HCT116 (cell line): ENCODE measurements around the gene CORO2A.

Source experiments
- ATF3 ChIP-seq: IDR thresholded peaks from 2 replicates; pipeline ENCODE4 v1.6.1; 2012
- CTCF ChIP-seq, 3 experiments: fragments of 200-600 bp in 1 of 3; sonication (generic) in 1 of 3; IDR thresholded peaks in 2 of 3; conservative IDR thresholded peaks in 1 of 3; 2 replicates each; pipeline ENCODE4 v1.5.1; 2012 to 2017; ENCODE audit warnings: low read depth in 2 of 3, low read length in 2 of 3, antibody characterized with exemption in 1 of 3, borderline replicate concordance in 1 of 3, control low read depth in 1 of 3, mild to moderate bottlenecking in 1 of 3, mixed read lengths in 1 of 3, mixed run types in 1 of 3, moderate library complexity in 1 of 3; ENCODE audit not compliant: insufficient read depth in 1 of 3
- EGR1 ChIP-seq: IDR thresholded peaks from 2 replicates; pipeline ENCODE4 v1.6.1; 2012; ENCODE audit warnings: low read depth
- EZH2 ChIP-seq: fragments of 200-600 bp; sonication (generic); IDR thresholded peaks from 2 replicates; pipeline ENCODE4 v1.6.1; 2017; ENCODE audit warnings: antibody characterized with exemption, mixed run types
- EZH2phosphoT487 ChIP-seq: fragments of 200-600 bp; IDR thresholded peaks from 2 replicates; pipeline ENCODE4 v1.6.1; 2018; ENCODE audit warnings: antibody characterized with exemption, borderline replicate concordance
- FOSL1 ChIP-seq: IDR thresholded peaks from 2 replicates; pipeline ENCODE4 v1.6.1; 2012; ENCODE audit warnings: low read depth
- MAX ChIP-seq: IDR thresholded peaks from 2 replicates; pipeline ENCODE4 v1.6.1; 2012
- POLR2A ChIP-seq: IDR thresholded peaks from 2 replicates; pipeline ENCODE4 v1.7.0; 2011; ENCODE audit warnings: borderline replicate concordance; ENCODE audit not compliant: insufficient read depth, insufficient read length; ENCODE audit errors: extremely low read depth
- POLR2AphosphoS5 ChIP-seq: IDR thresholded peaks from 2 replicates; pipeline ENCODE4 v1.6.1; 2011; ENCODE audit warnings: mild to moderate bottlenecking, low read depth, low read length, moderate library complexity
- RAD21 ChIP-seq: IDR thresholded peaks from 2 replicates; pipeline ENCODE4 v1.6.1; 2012; ENCODE audit warnings: low read depth, mild to moderate bottlenecking
- SP1 ChIP-seq: IDR thresholded peaks from 2 replicates; pipeline ENCODE4 v1.6.1; 2012; ENCODE audit warnings: low read depth
- YY1 ChIP-seq: IDR thresholded peaks from 2 replicates; pipeline ENCODE4 v1.6.1; 2011; ENCODE audit warnings: low read length, low read depth, moderate library complexity, mild to moderate bottlenecking; ENCODE audit not compliant: insufficient replicate concordance; ENCODE audit errors: extremely low read depth
- ZBTB33 ChIP-seq: IDR thresholded peaks from 2 replicates; pipeline ENCODE4 v1.6.1; 2011; ENCODE audit warnings: mild to moderate bottlenecking, low read length, moderate library complexity; ENCODE audit not compliant: insufficient replicate concordance; ENCODE audit errors: extremely low read depth
- ZFX ChIP-seq: fragments of 450-650 bp; IDR thresholded peaks from 2 replicates; pipeline ENCODE4 v1.6.1; 2017

- no peak for TF ChIP-seq EZH2
- TF ChIP-seq YY1: no peak
- TF ChIP-seq CTCF (IDR thresholded peaks at IDR 0.05 in 2 of 3, conservative IDR thresholded peaks at IDR 0.05 in 1 of 3; ENCODE audit: borderline replicate concordance in 1 of 3, insufficient read depth in 1 of 3, low read depth in 2 of 3, low read length in 2 of 3): no peak
- no peak for TF ChIP-seq POLR2A
- TF ChIP-seq EGR1: no peak
- no peak for TF ChIP-seq FOSL1
- TF ChIP-seq ATF3: no peak
- no peak for TF ChIP-seq SP1
- TF ChIP-seq ZFX: no peak
- TF ChIP-seq EZH2phosphoT487: no peak
- no peak for TF ChIP-seq MAX
- TF ChIP-seq RAD21: no peak
- no peak for TF ChIP-seq ZBTB33
- TF ChIP-seq POLR2AphosphoS5: no peak
These were observed 43.0 kb downstream of the CORO2A start for GRCh38 chr9:98149422-98149821.
